Neural crest cell (in vitro differentiated cells): ENCODE data around the gene TXLNA. TPM values are rescaled to one million over a fixed set of nuclear protein-coding genes. Genes with fewer than 3 reads are reported as not detected.
A peak's percentile ranks its signal among the peaks of the same experiment; 100 is the strongest.

Source experiments
- DNase-seq: peaks from one replicate; pipeline ENCODE4 v3.0.0; 2021; ENCODE audit warnings: low read depth, mixed read lengths, low spot score
- H3K27ac Mint-ChIP-seq: one replicate; pipeline ENCODE4 v1.8.0; 2021; ENCODE audit warnings: mild to moderate bottlenecking, mixed read lengths; ENCODE audit not compliant: unreplicated experiment
- H3K27me3 Mint-ChIP-seq: 2 replicates; pipeline ENCODE4 v1.8.0; 2021; ENCODE audit warnings: low read depth, mild to moderate bottlenecking, mixed read lengths
- H3K36me3 Mint-ChIP-seq: 2 replicates; pipeline ENCODE4 v1.8.0; 2021; ENCODE audit warnings: low read depth, mild to moderate bottlenecking, mixed read lengths
- H3K4me1 Mint-ChIP-seq: 2 replicates; pipeline ENCODE4 v1.8.0; 2021; ENCODE audit warnings: mixed read lengths
- H3K4me3 Mint-ChIP-seq: one replicate; pipeline ENCODE4 v1.8.0; 2021; ENCODE audit warnings: mild to moderate bottlenecking, mixed read lengths
- H3K9me3 Mint-ChIP-seq: 2 replicates; pipeline ENCODE4 v1.8.0; 2021; ENCODE audit warnings: mixed read lengths
- total RNA-seq: library from RNA; stranded (reverse); gene quantifications from 2 replicates; pipeline ENCODE4 v1.2.1, GENCODE V29; 2021
- TF ChIP-seq, protein P1 (sequence below): fragments of 200-600 bp; sonication (generic); conservative IDR thresholded peaks from 2 replicates; pipeline ENCODE4 v1.5.0; 2021; ENCODE audit warnings: antibody characterized with exemption, mild to moderate bottlenecking

TXLNA gene
- total RNA-seq, 1 donor from 2014 or later, result 70.7 TPM

DNA sequence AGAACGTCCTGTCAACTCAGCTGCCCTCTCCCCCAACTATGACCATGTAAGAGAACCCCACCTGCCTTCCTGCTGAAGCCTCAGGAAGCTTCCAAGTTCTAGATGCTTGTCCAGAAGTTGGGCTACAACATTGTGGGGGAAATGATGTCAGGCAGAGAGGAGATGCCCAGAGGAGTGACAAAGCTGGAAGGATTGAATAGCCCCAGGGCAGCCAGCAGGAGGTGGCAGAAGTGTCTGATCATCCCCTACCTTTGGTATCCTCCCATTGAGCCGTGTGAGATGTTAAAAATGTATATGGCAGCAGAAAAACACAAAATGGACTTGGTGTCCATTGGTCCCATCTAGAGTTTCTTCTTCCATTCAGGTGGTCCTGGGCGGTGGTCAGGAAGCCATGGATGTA, 49.3 kb downstream of the TXLNA start:
- H3K27me3 Mint-ChIP-seq, result no peaks in the 10 kb centered on the region
- H3K4me1 Mint-ChIP-seq, result peaks cover 5% of the 10 kb centered on the region
- H3K27ac Mint-ChIP-seq, result no peak overlapping the region
- no peak overlapping the region for H3K4me3 Mint-ChIP-seq
- H3K9me3 Mint-ChIP-seq, result no peaks in the 10 kb centered on the region
- TF ChIP-seq, protein P1, sequence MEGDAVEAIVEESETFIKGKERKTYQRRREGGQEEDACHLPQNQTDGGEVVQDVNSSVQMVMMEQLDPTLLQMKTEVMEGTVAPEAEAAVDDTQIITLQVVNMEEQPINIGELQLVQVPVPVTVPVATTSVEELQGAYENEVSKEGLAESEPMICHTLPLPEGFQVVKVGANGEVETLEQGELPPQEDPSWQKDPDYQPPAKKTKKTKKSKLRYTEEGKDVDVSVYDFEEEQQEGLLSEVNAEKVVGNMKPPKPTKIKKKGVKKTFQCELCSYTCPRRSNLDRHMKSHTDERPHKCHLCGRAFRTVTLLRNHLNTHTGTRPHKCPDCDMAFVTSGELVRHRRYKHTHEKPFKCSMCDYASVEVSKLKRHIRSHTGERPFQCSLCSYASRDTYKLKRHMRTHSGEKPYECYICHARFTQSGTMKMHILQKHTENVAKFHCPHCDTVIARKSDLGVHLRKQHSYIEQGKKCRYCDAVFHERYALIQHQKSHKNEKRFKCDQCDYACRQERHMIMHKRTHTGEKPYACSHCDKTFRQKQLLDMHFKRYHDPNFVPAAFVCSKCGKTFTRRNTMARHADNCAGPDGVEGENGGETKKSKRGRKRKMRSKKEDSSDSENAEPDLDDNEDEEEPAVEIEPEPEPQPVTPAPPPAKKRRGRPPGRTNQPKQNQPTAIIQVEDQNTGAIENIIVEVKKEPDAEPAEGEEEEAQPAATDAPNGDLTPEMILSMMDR, result no peak
- H3K36me3 Mint-ChIP-seq, result peaks cover 21% of the 10 kb centered on the region
- no peak for DNase-seq

DNA sequence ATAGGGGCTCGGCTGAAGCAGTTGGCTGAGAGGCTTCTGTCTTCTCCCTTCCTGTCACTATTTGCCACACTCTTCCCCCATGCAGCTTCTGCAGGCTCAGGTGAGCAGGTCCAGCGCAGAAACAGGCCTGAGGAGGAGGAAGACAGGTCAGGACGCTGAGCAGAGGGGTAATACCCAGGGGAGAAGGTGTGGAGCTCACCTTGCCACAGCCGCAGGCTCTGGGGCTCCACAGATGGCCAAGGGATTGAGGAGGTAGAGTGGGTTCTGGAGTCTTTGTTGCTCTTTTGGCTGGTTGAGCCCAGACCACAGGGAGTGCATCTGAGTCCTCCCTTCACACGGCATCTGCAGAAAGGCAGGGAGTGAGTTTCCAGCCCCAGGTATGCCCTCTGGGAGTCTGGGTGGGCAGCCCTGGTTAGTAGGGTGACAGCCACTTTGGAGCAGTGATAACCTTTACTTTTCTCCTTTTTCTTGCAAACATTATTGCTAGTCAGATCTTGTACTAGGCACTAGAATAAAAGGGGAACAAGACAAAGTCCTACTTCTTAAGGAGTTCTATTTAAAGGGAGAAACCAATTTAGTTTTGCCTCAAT, 52.5 kb downstream of the TXLNA start:
- H3K9me3 Mint-ChIP-seq, result no peaks in the 10 kb centered on the region
- peaks cover 15% of the 10 kb centered on the region for H3K36me3 Mint-ChIP-seq
- H3K27ac Mint-ChIP-seq, result no peak overlapping the region
- DNase-seq, result no peak
- H3K4me3 Mint-ChIP-seq, result no peak overlapping the region
- H3K4me1 Mint-ChIP-seq, result no peaks in the 10 kb centered on the region
- H3K27me3 Mint-ChIP-seq, result no peaks in the 10 kb centered on the region
- TF ChIP-seq, protein P1, result no peak

DNA sequence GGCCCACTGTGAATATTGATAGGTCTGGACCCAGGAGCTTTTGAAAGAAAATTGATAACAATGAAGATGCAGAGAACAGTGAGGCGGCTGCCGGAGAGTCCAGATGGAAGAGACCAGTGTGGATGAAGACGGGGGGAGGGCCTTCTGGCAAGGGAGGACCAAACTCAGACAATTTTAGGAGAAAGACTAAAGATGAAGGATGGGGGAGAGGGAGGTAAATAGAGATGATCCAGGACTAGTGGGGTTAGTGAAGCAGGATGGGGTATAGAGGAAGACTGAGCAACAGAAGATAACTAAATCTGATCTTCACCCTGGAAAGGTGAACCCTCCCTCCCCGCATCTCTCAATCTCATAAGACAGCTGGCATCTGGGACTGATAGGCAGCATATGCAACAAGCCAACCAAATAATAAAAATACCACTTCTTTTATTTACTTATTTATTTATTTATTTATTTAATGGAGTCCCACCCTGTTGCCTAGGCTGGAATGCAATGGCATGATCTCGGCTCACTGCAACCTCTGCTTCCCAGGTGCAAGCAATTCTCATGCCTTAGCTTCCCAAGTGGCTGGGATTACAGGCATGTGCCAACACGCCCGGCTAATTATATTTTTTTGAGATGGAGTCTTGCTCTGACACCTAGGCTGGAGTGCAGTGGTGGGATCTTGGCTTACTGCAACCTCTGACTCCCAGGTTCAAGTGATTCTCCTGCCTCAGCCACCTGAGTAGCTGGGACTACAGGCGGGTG, 53.3 kb downstream of the TXLNA start:
- TF ChIP-seq, protein P1, result no peak
- no peaks in the 10 kb centered on the region for H3K27me3 Mint-ChIP-seq
- no peaks in the 10 kb centered on the region for H3K4me1 Mint-ChIP-seq
- no peak for DNase-seq
- no peak overlapping the region for H3K27ac Mint-ChIP-seq
- no peaks in the 10 kb centered on the region for H3K9me3 Mint-ChIP-seq
- no peak overlapping the region for H3K4me3 Mint-ChIP-seq
- peaks cover 11% of the 10 kb centered on the region for H3K36me3 Mint-ChIP-seq

DNA sequence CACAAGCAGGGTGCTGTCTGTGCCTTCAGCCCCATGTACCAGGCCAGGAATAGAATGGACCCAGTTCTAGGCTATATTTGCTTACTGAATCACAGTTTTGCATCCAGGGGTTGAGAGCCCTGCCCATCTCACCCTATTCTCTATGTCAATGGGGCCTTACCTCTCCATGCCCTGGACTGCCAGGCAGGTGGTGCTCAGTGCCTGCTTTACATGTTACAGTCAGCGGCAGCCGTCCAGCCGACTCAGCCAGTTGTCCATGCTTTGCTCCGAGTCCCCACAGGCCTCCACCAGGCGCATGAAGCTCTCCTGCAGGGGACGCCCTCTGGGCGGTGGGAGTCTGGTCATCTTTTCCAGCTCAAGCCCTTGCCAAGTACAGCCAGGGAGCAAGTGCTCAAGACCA, 55.3 kb downstream of the TXLNA start:
- Mint-ChIP-seq H3K4me1 (peaks cover 9% of the 10 kb centered on the region), H3K27ac (no peak overlapping the region), H3K27me3 (no peaks in the 10 kb centered on the region), H3K36me3 (no peaks in the 10 kb centered on the region), H3K4me3 (no peak overlapping the region), H3K9me3 (no peaks in the 10 kb centered on the region)
- no peak for DNase-seq
- TF ChIP-seq, protein P1, result no peak

DNA sequence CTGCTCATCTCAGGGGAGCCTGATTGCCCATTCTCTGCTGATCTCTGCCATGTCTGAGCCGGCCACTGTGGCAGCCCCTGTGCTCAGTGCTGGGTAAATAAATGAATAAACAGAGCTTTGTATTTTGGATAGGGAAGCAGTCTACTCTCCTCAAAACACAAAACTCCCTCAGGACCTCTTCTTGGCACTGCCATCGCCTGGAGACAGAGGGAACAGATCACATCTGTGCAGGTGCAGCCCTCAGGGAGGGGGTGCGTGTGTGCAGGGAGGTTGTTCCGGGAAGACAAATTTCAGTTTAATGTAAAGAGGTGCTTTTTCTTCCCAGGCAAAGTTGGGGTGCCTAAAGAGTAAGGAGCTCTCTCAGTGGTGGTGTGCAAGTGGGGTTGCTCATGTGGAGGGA, 59.9 kb downstream of the TXLNA start:
- H3K4me1 Mint-ChIP-seq, result peaks cover 32% of the 10 kb centered on the region
- TF ChIP-seq, protein P1, result no peak
- no peaks in the 10 kb centered on the region for H3K9me3 Mint-ChIP-seq
- H3K27ac Mint-ChIP-seq, result no peak overlapping the region
- DNase-seq, result no peak
- H3K36me3 Mint-ChIP-seq, result no peaks in the 10 kb centered on the region
- no peaks in the 10 kb centered on the region for H3K27me3 Mint-ChIP-seq
- peak overlapping the region; percentile 89 for H3K4me3 Mint-ChIP-seq
